Astrocyte of the spinal cord (primary cell): ENCODE data around the gene MATN1.

ENCODE experiments used
- DNase-seq: peaks from one replicate; pipeline ENCODE4 v3.0.0; 2011; ENCODE audit warnings: low read depth, low spot score
- H3K4me3 ChIP-seq: 2 replicates; pipeline ENCODE4 v1.5.1; 2011; ENCODE audit warnings: low read depth, mild to moderate bottlenecking, low read length, moderate library complexity
- CTCF ChIP-seq: IDR thresholded peaks from 2 replicates; pipeline ENCODE4 v1.5.1; 2012; ENCODE audit warnings: low read depth, mild to moderate bottlenecking, low read length, inconsistent platforms
- in situ Hi-C: cut with HindIII; loops from 2 replicates; pipeline ENCODE4 v1.10.0; 2017; ENCODE audit warnings: low sequenced_read_pairs

The MATN1 gene

GRCh38 chr1:30727824-30728223 lies 4.4 kb upstream of the MATN1 start:
- peak; percentile 59 for DNase-seq
- H3K4me3 ChIP-seq, result no peak overlapping the region
- no peak for TF ChIP-seq CTCF
- in situ Hi-C loops, result no loop called here

GRCh38 chr1:30726773-30727684 lies 3.6 kb upstream of the MATN1 start:
- H3K4me3 ChIP-seq, result no peak overlapping the region
- no peak for TF ChIP-seq CTCF
- no peak for DNase-seq
- in situ Hi-C loops, result no loop called here

GRCh38 chr1:30726236-30726635 lies 2.9 kb upstream of the MATN1 start:
- H3K4me3 ChIP-seq, result no peak overlapping the region
- in situ Hi-C loops, result no loop called here
- no peak for TF ChIP-seq CTCF
- no peak for DNase-seq

GRCh38 chr1:30725450-30726095 lies 2.2 kb upstream of the MATN1 start:
- no peak for DNase-seq
- in situ Hi-C loops, result no loop called here
- no peak for TF ChIP-seq CTCF
- no peak overlapping the region for H3K4me3 ChIP-seq

GRCh38 chr1:30724655-30725421 lies 1.5 kb upstream of the MATN1 start:
- no peak for TF ChIP-seq CTCF
- no peak for DNase-seq
- H3K4me3 ChIP-seq, result no peak overlapping the region
- in situ Hi-C loops, result no loop called here

GRCh38 chr1:30724175-30724574 lies 790 bp upstream of the MATN1 start:
- in situ Hi-C loops, result no loop called here
- no peak for DNase-seq
- TF ChIP-seq CTCF, result peak; percentile 29
- H3K4me3 ChIP-seq, result no peak overlapping the region
